ENCODE measurements around the gene MEIG1.

DNA sequence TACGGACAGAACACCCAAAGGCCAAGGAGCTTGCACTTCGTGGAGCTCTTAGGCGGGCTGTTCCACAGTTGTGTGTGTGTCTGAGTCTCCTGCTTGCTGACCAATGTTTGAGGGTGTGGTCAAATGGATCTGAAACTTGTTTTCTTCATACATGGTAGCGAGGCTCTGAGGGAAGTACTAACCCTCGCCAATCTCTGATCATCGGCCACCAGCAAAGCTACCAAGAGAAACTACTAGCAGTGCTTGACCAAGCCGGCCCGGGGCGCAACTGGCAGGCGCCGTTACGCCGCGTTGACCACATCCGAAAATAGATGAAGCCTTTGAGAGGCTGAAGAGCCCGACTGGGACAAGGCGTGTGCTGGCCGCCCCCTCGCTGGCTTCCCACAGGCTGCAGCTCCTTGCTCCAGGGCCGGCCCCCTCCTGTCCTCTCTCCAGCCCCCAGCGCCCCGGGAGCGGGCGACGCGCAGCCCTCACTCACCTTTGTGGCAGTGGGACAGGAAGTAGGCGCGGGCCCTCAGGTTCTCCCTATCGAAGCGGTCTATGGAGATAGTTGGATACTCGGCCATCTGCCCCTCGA lies 5.7 kb upstream of the MEIG1 start:
- TF ChIP-seq, protein P1, sequence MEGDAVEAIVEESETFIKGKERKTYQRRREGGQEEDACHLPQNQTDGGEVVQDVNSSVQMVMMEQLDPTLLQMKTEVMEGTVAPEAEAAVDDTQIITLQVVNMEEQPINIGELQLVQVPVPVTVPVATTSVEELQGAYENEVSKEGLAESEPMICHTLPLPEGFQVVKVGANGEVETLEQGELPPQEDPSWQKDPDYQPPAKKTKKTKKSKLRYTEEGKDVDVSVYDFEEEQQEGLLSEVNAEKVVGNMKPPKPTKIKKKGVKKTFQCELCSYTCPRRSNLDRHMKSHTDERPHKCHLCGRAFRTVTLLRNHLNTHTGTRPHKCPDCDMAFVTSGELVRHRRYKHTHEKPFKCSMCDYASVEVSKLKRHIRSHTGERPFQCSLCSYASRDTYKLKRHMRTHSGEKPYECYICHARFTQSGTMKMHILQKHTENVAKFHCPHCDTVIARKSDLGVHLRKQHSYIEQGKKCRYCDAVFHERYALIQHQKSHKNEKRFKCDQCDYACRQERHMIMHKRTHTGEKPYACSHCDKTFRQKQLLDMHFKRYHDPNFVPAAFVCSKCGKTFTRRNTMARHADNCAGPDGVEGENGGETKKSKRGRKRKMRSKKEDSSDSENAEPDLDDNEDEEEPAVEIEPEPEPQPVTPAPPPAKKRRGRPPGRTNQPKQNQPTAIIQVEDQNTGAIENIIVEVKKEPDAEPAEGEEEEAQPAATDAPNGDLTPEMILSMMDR (IDR thresholded peaks at IDR 0.05) = no peak
- no peak for TF ChIP-seq TCF7L2 (IDR thresholded peaks at IDR 0.05; ENCODE audit: low read depth, low read length)
- TF ChIP-seq, protein P2, sequence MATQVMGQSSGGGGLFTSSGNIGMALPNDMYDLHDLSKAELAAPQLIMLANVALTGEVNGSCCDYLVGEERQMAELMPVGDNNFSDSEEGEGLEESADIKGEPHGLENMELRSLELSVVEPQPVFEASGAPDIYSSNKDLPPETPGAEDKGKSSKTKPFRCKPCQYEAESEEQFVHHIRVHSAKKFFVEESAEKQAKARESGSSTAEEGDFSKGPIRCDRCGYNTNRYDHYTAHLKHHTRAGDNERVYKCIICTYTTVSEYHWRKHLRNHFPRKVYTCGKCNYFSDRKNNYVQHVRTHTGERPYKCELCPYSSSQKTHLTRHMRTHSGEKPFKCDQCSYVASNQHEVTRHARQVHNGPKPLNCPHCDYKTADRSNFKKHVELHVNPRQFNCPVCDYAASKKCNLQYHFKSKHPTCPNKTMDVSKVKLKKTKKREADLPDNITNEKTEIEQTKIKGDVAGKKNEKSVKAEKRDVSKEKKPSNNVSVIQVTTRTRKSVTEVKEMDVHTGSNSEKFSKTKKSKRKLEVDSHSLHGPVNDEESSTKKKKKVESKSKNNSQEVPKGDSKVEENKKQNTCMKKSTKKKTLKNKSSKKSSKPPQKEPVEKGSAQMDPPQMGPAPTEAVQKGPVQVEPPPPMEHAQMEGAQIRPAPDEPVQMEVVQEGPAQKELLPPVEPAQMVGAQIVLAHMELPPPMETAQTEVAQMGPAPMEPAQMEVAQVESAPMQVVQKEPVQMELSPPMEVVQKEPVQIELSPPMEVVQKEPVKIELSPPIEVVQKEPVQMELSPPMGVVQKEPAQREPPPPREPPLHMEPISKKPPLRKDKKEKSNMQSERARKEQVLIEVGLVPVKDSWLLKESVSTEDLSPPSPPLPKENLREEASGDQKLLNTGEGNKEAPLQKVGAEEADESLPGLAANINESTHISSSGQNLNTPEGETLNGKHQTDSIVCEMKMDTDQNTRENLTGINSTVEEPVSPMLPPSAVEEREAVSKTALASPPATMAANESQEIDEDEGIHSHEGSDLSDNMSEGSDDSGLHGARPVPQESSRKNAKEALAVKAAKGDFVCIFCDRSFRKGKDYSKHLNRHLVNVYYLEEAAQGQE (IDR thresholded peaks at IDR 0.05; ENCODE audit: insufficient read depth in 1 of 2, low read depth in 2 of 2, low read length in 1 of 2) = no peak
- TF ChIP-seq SIN3A (IDR thresholded peaks at IDR 0.05; ENCODE audit: borderline replicate concordance, insufficient read depth, low read depth, low read length) = no peak
